Esophagus squamous epithelium (tissue), 5 donors: Measurements from ENCODE around the gene OR1S1. TPM values are rescaled to one million over a fixed set of nuclear protein-coding genes. Genes with fewer than 3 reads are reported as not detected.
"Not testable (repeated sequence)": the region's sequence is repeated elsewhere in the genome, so short reads cannot be mapped to it uniquely, and the experiment has no call there.

Experiments
- DNase-seq: peaks from one replicate; lab custom pipeline; 2025; lab: John Stamatoyannopoulos, UW
- H3K27ac ChIP-seq, 4 donors: fragments of 200-600 bp; sonication (generic); one replicate each; pipeline ENCODE4 v1.5.1; 2016 to 2019; ENCODE audit warnings: mild to moderate bottlenecking in 1 of 4
- H3K27me3 ChIP-seq, 4 donors: fragments of 200-600 bp; sonication (generic); 1 replicate in 3 of 4; 2 replicates in 1 of 4; pipeline versions ENCODE4 v1.5.1 to v1.6.0; 2017 to 2021; ENCODE audit warnings: antibody characterized with exemption in 1 of 4
- H3K36me3 ChIP-seq, 3 donors: fragments of 200-600 bp; sonication (generic); one replicate each; pipeline ENCODE4 v1.5.1; 2016 to 2019
- H3K4me1 ChIP-seq, 3 donors: fragments of 200-600 bp; sonication (generic); one replicate each; pipeline ENCODE4 v1.5.1; 2017 to 2019
- H3K4me3 ChIP-seq, 4 donors: fragments of 200-600 bp; sonication (generic); 1 replicate in 3 of 4; 2 replicates in 1 of 4; pipeline ENCODE4 v1.5.1; 2016 to 2019; ENCODE audit warnings: mild to moderate bottlenecking in 2 of 4, moderate library complexity in 1 of 4
- H3K9me3 ChIP-seq, 3 donors: fragments of 200-600 bp; sonication (generic); one replicate each; pipeline ENCODE4 v1.5.1; 2016 to 2019
- POLR2A ChIP-seq, 4 donors: fragments of 450-650 bp; IDR thresholded peaks; one replicate each; pipeline ENCODE4 v1.6.1; 2017; ENCODE audit warnings: antibody characterized with exemption in 4 of 4, mild to moderate bottlenecking in 4 of 4, moderate library complexity in 3 of 4
- WGBS, 2 donors: methylation state at CpG; one replicate each; pipeline ENCODE4 v1.1.5; 2018; 5-methylcytosine and 5-hydroxymethylcytosine counted together
- intact Hi-C: fragments of 100-400 bp; cut with DNase I; formaldehyde crosslinking; loops from one replicate; pipeline ENCODE4 v1.15.0; 2022
- total RNA-seq, 4 donors: library from RNA; depleted of rRNA; stranded (reverse); fragments of >200 nt; gene quantifications; one replicate each; pipeline ENCODE4 v1.1.0, GENCODE V29; 2016
- TF ChIP-seq, protein P1 (sequence below), 6 experiments: fragments of 450-650 bp in 4 of 6; fragments of 200-600 bp in 2 of 6; sonication (generic) in 2 of 6; IDR thresholded peaks; one replicate each; pipeline ENCODE4 v1.5.1; 2016 to 2019; ENCODE audit warnings: antibody characterized with exemption in 6 of 6, mild to moderate bottlenecking in 4 of 6, moderate library complexity in 4 of 6
- donor health status: DM: yes; HTN: yes; CAD: no.

OR1S1 gene
- not detected for total RNA-seq

DNA sequence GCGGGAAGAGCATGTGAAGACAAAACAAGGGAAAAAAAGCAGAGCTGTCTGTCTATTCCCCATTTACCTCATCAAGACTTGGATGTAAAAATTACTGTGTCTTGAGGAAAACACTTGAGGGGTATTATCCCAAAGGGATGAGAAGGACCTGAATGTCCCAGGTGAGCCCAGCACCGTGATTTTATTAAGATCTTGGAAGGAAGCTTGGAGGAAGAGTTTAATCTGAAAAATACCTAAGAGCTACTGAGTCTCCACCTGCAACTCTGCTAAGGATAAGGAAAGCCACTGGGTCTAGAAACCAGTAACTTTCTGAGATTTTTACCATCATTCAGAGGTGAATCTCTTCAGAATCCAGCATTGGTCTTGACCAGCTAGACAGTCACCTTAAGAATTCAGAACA, at the start of gene OR1S1:
Gene OR1S1 (plus strand): TSS at position 301 of the 400 bp plus-strand sequence.
- H3K4me3 ChIP-seq, H3K27me3 ChIP-seq, H3K36me3 ChIP-seq, H3K9me3 ChIP-seq, H3K4me1 ChIP-seq, intact Hi-C loops, DNase-seq, H3K27ac ChIP-seq: not testable (repeated sequence)
- WGBS, 2 donors: 77 to 84% methylated on average over 2 of the region's 2 CpGs

- H3K27ac ChIP-seq: no peak overlapping the region
- peaks cover 0 to 28% (median 2%) of the 10 kb centered on the region in 3 donors for H3K4me1 ChIP-seq
- H3K9me3 ChIP-seq: no peaks in the 10 kb centered on the region
- no peak overlapping the region for H3K4me3 ChIP-seq
- H3K36me3 ChIP-seq: no peaks in the 10 kb centered on the region
- TF ChIP-seq, protein P1, sequence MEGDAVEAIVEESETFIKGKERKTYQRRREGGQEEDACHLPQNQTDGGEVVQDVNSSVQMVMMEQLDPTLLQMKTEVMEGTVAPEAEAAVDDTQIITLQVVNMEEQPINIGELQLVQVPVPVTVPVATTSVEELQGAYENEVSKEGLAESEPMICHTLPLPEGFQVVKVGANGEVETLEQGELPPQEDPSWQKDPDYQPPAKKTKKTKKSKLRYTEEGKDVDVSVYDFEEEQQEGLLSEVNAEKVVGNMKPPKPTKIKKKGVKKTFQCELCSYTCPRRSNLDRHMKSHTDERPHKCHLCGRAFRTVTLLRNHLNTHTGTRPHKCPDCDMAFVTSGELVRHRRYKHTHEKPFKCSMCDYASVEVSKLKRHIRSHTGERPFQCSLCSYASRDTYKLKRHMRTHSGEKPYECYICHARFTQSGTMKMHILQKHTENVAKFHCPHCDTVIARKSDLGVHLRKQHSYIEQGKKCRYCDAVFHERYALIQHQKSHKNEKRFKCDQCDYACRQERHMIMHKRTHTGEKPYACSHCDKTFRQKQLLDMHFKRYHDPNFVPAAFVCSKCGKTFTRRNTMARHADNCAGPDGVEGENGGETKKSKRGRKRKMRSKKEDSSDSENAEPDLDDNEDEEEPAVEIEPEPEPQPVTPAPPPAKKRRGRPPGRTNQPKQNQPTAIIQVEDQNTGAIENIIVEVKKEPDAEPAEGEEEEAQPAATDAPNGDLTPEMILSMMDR (IDR thresholded peaks at IDR 0.05): no peak
- no peak for TF ChIP-seq POLR2A (IDR thresholded peaks at IDR 0.05)
- intact Hi-C loops: no loop called here
- 78 to 79% methylated on average over 4 of the region's 4 CpGs for WGBS, 2 donors
- DNase-seq: no peak
- no peaks in the 10 kb centered on the region for H3K27me3 ChIP-seq
Observed at GRCh38 chr11:58164389-58164788, 48.1 kb upstream of the OR1S1 start.

GRCh38 chr11:58164990-58165389, 47.5 kb upstream of the OR1S1 start:
- no peak for DNase-seq
- no peaks in the 10 kb centered on the region for H3K9me3 ChIP-seq
- no peaks in the 10 kb centered on the region for H3K36me3 ChIP-seq
- H3K4me1 ChIP-seq: peaks cover 0 to 28% (median 2%) of the 10 kb centered on the region in 3 donors
- H3K27ac ChIP-seq: peak overlapping the region in 1 of 4 donors; percentile 37
- no peak overlapping the region for H3K4me3 ChIP-seq
- intact Hi-C loops: no loop called here
- no peaks in the 10 kb centered on the region for H3K27me3 ChIP-seq
- 52 to 68% methylated on average over 1 of the region's 1 CpG for WGBS, 2 donors
- TF ChIP-seq, protein P1 (IDR thresholded peaks at IDR 0.05): no peak
- no peak for TF ChIP-seq POLR2A (IDR thresholded peaks at IDR 0.05)

GRCh38 chr11:58165504-58166106, 46.9 kb upstream of the OR1S1 start:
- no peaks in the 10 kb centered on the region for H3K27me3 ChIP-seq
- peaks cover 0 to 28% (median 2%) of the 10 kb centered on the region in 3 donors for H3K4me1 ChIP-seq
- peak overlapping the region in 1 of 4 donors; percentile 37 for H3K27ac ChIP-seq
- intact Hi-C loops: no loop called here
- no peak for DNase-seq
- no peak for TF ChIP-seq POLR2A (IDR thresholded peaks at IDR 0.05)
- TF ChIP-seq, protein P1 (IDR thresholded peaks at IDR 0.05): no peak
- no peaks in the 10 kb centered on the region for H3K36me3 ChIP-seq
- H3K9me3 ChIP-seq: no peaks in the 10 kb centered on the region
- 43 to 64% methylated on average over 7 of the region's 7 CpGs for WGBS, 2 donors
- no peak overlapping the region for H3K4me3 ChIP-seq

DNA sequence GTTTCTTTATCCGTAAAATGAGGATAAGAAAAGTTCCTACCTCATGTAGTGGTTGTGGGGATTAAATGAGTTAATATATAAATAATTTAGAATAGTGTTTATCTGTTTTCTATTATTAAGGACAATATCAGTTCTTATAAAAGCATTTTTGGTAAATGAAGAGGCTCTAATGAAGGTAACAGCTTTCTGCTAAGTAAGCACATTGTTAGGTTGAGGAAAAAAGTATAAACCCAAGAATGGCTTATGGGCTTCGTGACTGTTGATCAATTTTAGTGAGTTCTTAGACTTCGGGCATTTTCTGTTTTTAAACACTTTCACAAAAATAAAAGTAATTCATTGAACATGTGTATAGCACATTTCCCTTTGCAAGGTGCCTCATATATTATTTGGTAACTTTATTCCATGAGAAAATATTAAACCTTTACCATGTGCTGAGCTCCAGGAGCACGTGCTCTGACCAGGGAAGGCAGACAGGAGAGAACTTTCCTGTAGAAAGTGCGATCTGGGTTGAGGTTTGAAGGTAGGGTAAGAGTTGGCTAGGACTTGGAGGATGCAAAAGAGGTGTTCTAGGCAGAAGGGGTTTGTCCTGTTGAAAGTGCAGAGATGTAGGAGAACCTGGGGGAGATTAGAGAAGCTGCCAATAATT, 35.0 kb upstream of the OR1S1 start:
- Histone ChIP-seq H3K27ac (no peak overlapping the region), H3K36me3 (no peaks in the 10 kb centered on the region), H3K27me3 (no peaks in the 10 kb centered on the region), H3K9me3 (no peaks in the 10 kb centered on the region), H3K4me1 (no peaks in the 10 kb centered on the region), H3K4me3 (no peak overlapping the region)
- DNase-seq: no peak
- WGBS, 2 donors: 71 to 80% methylated on average over 5 of the region's 5 CpGs
- TF ChIP-seq POLR2A (IDR thresholded peaks at IDR 0.05): no peak
- TF ChIP-seq, protein P1 (IDR thresholded peaks at IDR 0.05): no peak
- intact Hi-C loops: no loop called here
